RWPE2 (cell line): ENCODE results near the gene SOX11.

Source experiments
- ATAC-seq: fragments of 200-7000 bp; cut with Tn5 transposase; 3 replicates; pipeline ENCODE4 v1.9.1; 2021; ENCODE audit warnings: low read depth
- DNase-seq: peaks from one replicate; pipeline ENCODE4 v3.0.0-alpha.2; 2020; ENCODE audit warnings: low spot score
- H3K27ac ChIP-seq: fragments of 450-650 bp; 2 replicates; pipeline ENCODE4 v1.5.1; 2017; ENCODE audit warnings: mild to moderate bottlenecking; ENCODE audit not compliant: poor library complexity, severe bottlenecking
- H3K27me3 ChIP-seq: fragments of 250-450 bp; sonication (Bioruptor Pico); 2 replicates; pipeline ENCODE4 v1.5.1; 2021; ENCODE audit warnings: mild to moderate bottlenecking, moderate library complexity; ENCODE audit not compliant: insufficient read depth, poor library complexity, severe bottlenecking
- H3K36me3 ChIP-seq: fragments of 250-450 bp; sonication (Bioruptor Pico); 2 replicates; pipeline ENCODE4 v1.5.1; 2020; ENCODE audit warnings: low read depth, mild to moderate bottlenecking, moderate library complexity
- H3K4me1 ChIP-seq: fragments of 250-450 bp; sonication (Bioruptor Pico); 2 replicates; pipeline ENCODE4 v1.5.1; 2021; ENCODE audit warnings: mild to moderate bottlenecking, moderate library complexity; ENCODE audit not compliant: insufficient read depth, poor library complexity, severe bottlenecking
- H3K4me3 ChIP-seq: fragments of 250-450 bp; sonication (Bioruptor Pico); 2 replicates; pipeline ENCODE4 v1.5.1; 2021; ENCODE audit warnings: mild to moderate bottlenecking, moderate library complexity; ENCODE audit not compliant: severe bottlenecking
- H3K9me3 ChIP-seq: fragments of 250-450 bp; sonication (Bioruptor Pico); 2 replicates; pipeline ENCODE4 v1.5.1; 2021; ENCODE audit warnings: mild to moderate bottlenecking, moderate library complexity; ENCODE audit not compliant: severe bottlenecking
- CTCF ChIP-seq: fragments of 450-650 bp; IDR thresholded peaks from one replicate; pipeline ENCODE4 v1.5.1; 2017; ENCODE audit warnings: mild to moderate bottlenecking, moderate library complexity; ENCODE audit not compliant: poor library complexity, severe bottlenecking

SOX11 gene

GRCh38 chr2:5685225-5685624 lies 7.0 kb upstream of the SOX11 start:
- no peak for TF ChIP-seq CTCF

GRCh38 chr2:5686068-5686467 lies 6.1 kb upstream of the SOX11 start:
- Histone ChIP-seq H3K27ac (no peak overlapping the region), H3K27me3 (peaks cover 9% of the 10 kb centered on the region), H3K9me3 (no peaks in the 10 kb centered on the region), H3K36me3 (no peaks in the 10 kb centered on the region), H3K4me3 (no peak overlapping the region), H3K4me1 (no peaks in the 10 kb centered on the region)
- ATAC-seq (no peak), DNase-seq (no peak)
- no peak for TF ChIP-seq CTCF

More at GRCh38 chr2:5685225-5685624, 7.0 kb upstream of the SOX11 start:
- H3K9me3 ChIP-seq = no peaks in the 10 kb centered on the region
- DNase-seq (no peak), ATAC-seq (no peak)
- no peaks in the 10 kb centered on the region for H3K4me1 ChIP-seq
- H3K27me3 ChIP-seq = peaks cover 1% of the 10 kb centered on the region
- H3K27ac ChIP-seq = no peak overlapping the region
- no peak overlapping the region for H3K4me3 ChIP-seq
- no peaks in the 10 kb centered on the region for H3K36me3 ChIP-seq

- peaks cover 9% of the 10 kb centered on the region for H3K27me3 ChIP-seq
Observed at GRCh38 chr2:5686536-5686935, 5.6 kb upstream of the SOX11 start.

GRCh38 chr2:5689750-5690149 lies 2.4 kb upstream of the SOX11 start:
- Histone ChIP-seq H3K27me3 (peaks cover 30% of the 10 kb centered on the region), H3K4me1 (no peaks in the 10 kb centered on the region), H3K36me3 (no peaks in the 10 kb centered on the region), H3K4me3 (no peak overlapping the region), H3K27ac (no peak overlapping the region), H3K9me3 (no peaks in the 10 kb centered on the region)
- no peak for DNase-seq
- no peak for TF ChIP-seq CTCF
- no peak for ATAC-seq

More at GRCh38 chr2:5686536-5686935, 5.6 kb upstream of the SOX11 start:
- DNase-seq = no peak
- Histone ChIP-seq H3K4me3 (no peak overlapping the region), H3K9me3 (no peaks in the 10 kb centered on the region), H3K36me3 (no peaks in the 10 kb centered on the region), H3K27ac (no peak overlapping the region), H3K4me1 (no peaks in the 10 kb centered on the region)
- no peak for ATAC-seq
- TF ChIP-seq CTCF = no peak

- no peak for DNase-seq
Observed at GRCh38 chr2:5690286-5690685, 1.9 kb upstream of the SOX11 start.

More at GRCh38 chr2:5690286-5690685, 1.9 kb upstream of the SOX11 start:
- H3K4me3 ChIP-seq = no peak overlapping the region
- ATAC-seq = no peak
- peaks cover 35% of the 10 kb centered on the region for H3K27me3 ChIP-seq
- no peaks in the 10 kb centered on the region for H3K36me3 ChIP-seq
- no peaks in the 10 kb centered on the region for H3K9me3 ChIP-seq
- H3K27ac ChIP-seq = no peak overlapping the region
- H3K4me1 ChIP-seq = no peaks in the 10 kb centered on the region
- TF ChIP-seq CTCF = no peak
